Colon (tissue), 2 donors: ENCODE data around the gene PPP2R2D.
"Not testable (repeated sequence)": the region's sequence is repeated elsewhere in the genome, so short reads cannot be mapped to it uniquely, and the experiment has no call there.

ENCODE experiments used
- FAIRE-seq: peaks from 2 replicates; lab custom pipeline; 2012; peaks lifted over from hg19 to GRCh38; lab: Jason Lieb, UNC
- donor health status: control.
- donor health status: control.

The PPP2R2D gene

GRCh38 chr10:131949041-131949862, 48.4 kb downstream of the PPP2R2D start:
- FAIRE-seq, result no peak

GRCh38 chr10:131949908-131950307, 49.1 kb downstream of the PPP2R2D start:
- FAIRE-seq, result not testable (repeated sequence)

GRCh38 chr10:131954356-131954965, 53.7 kb downstream of the PPP2R2D start:
- FAIRE-seq, result no peak

- FAIRE-seq, result no peak
Observed at GRCh38 chr10:131955591-131956340, 55.0 kb downstream of the PPP2R2D start.

- FAIRE-seq, result no peak
Observed at GRCh38 chr10:131959841-131960240, 59.0 kb downstream of the PPP2R2D start.

GRCh38 chr10:131960631-131961046, 59.8 kb downstream of the PPP2R2D start:
- FAIRE-seq, result no peak

GRCh38 chr10:131961047-131961776, 60.4 kb downstream of the PPP2R2D start:
- FAIRE-seq, result no peak

- no peak for FAIRE-seq
Observed at GRCh38 chr10:131961777-131962662, 61.2 kb downstream of the PPP2R2D start.

- no peak for FAIRE-seq
Observed at GRCh38 chr10:131963350-131963749, 62.5 kb downstream of the PPP2R2D start.

GRCh38 chr10:131963811-131964210, 63.0 kb downstream of the PPP2R2D start:
- no peak for FAIRE-seq

- no peak for FAIRE-seq
Observed at GRCh38 chr10:131964298-131964697, 63.5 kb downstream of the PPP2R2D start.

- FAIRE-seq, result no peak
Observed at GRCh38 chr10:131968949-131969348, 68.1 kb downstream of the PPP2R2D start.

- FAIRE-seq, result no peak
Observed at GRCh38 chr10:131970946-131971345, 70.1 kb downstream of the PPP2R2D start.

GRCh38 chr10:131971591-131971990, 70.8 kb downstream of the PPP2R2D start:
- no peak for FAIRE-seq

GRCh38 chr10:131972474-131973071, 71.8 kb downstream of the PPP2R2D start:
- FAIRE-seq, result no peak

GRCh38 chr10:131973160-131973951, 72.5 kb downstream of the PPP2R2D start:
- no peak for FAIRE-seq

GRCh38 chr10:131974034-131974817, 73.4 kb downstream of the PPP2R2D start:
- FAIRE-seq, result no peak

- FAIRE-seq, result no peak
Observed at GRCh38 chr10:131975003-131975402, 74.2 kb downstream of the PPP2R2D start.

- FAIRE-seq, result no peak
Observed at GRCh38 chr10:131975796-131976195, 75.0 kb downstream of the PPP2R2D start.
